GOT3 (cell line): ENCODE measurements around the gene XKR8.
"Not testable (repeated sequence)": the region's sequence is repeated elsewhere in the genome, so short reads cannot be mapped to it uniquely, and the experiment has no call there.

Experiments
- DNase-seq: peaks from one replicate; lab custom pipeline; 2025; ENCODE audit warnings: mixed read lengths; lab: John Stamatoyannopoulos, UW

Gene XKR8

DNA sequence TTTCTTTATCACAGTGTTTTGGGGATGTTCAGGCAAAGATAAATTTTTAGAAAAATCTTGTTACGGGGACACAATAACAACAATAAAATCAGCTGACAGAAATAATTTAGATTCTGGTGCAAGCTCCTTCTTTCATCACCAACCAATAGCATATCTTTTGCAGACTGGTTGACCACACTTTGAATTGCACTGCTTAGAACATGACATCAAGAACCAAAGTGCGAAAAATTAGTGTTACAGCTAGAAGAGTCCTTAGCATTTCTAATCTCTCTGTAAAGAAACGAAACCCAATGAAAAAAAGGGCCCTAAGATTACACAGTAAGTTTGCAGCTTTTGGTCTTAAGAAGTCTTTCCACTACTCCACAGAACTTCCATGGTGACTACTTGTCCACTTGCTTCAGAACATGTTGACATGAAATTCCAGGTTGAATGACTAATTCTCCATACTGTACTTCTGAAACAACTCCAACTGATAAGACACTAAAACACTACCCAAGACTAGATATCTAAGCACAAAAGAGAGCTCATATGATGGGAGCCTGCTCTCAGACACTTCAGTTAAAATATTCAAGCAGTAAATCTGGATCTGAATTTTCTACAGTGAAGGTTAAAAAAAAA lies 31.3 kb downstream of the XKR8 start:
- no peak for DNase-seq

DNA sequence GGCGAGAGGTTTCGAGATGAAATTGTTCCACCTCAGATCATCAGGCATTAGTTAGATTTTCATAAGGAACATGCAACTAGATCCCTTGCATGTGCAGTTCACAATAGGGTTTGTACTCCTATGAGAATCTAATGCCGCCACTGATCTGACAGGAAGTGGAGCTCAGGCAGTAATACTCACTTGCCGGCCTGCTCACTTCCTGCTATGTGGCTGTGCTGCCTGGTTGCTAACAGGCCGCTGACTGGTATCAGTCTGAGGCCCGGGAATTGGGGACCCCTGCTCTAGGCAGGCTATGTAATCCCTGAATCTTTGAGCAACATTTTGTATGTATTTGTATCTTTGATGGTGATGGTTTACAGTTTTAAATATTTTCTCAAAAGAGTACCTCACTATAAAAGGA lies 32.5 kb downstream of the XKR8 start:
- no peak for DNase-seq

DNA sequence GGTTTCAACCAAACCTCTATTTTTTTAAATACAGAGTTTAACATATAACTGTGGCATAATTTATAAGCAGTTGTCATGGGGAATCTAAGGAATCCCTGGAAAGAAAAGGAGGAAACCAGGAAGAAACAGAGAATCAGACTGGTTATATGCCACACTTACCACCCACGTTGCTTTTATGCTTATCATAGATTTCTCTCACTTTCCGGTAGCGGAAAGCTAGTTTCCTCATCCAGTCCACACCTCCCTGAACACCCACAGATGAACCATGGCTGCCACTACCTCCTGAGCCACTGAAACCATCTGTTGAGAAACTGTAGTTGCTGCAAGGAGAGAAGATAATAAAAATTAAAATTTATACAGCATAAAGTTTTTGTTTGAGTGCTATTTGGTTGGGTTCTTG lies 33.5 kb downstream of the XKR8 start:
- no peak for DNase-seq

DNA sequence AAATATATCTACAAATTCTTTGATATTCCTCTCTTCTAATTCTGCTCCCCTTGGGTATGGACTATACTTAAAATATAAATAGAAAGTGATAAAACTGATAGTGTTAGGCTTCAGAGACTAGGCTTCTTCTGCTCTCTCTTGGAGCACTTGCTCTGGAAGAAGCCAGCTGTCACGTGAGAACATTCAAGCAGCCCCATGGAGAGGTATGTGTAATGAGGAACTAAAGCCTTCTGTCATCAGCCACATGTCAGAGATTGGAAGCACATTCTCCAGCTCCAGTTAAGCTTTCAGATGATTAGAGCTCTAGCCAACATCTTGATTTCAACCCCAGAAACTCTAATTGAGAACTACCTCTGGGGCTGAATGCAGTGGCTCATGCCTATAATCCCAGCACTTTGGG lies 34.3 kb downstream of the XKR8 start:
- no peak for DNase-seq

DNA sequence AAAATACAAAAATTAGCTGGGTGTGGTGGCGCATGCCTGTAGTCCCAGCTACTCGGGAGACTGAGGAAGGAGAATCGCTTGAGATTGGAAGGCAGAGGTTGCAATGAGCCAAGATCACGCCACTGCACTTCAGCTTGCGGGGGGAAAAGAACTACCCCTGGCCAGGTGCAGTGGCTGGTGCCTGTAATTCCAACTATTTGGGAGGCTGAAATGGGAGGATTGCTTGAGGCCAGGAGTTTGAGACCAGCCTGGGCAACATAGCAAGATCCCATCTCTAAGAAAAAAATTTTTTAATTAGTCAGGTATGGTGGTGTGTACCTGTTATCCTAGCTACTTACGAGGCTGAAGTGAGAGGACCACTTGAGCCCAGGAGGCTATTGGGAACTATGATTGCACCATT lies 34.8 kb downstream of the XKR8 start:
- DNase-seq: not testable (repeated sequence)

DNA sequence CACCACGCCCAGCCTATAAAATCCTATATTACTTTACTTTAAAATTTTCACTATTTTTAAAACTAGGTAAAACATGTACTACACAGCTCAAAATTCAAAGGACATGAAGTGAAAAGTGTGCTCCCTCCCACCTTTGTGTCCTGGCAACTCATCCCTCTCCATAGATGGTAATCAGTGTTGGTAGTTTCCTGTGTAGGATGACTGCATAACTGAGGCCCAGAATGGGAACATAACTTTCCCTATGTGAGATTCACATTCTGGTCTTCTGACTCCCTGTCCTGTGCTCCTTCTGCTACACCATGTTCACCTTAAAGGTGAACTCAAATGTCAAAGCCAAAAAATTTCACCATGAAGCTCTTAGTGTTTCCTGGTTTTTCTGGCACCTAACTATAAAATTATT lies 39.3 kb downstream of the XKR8 start:
- no peak for DNase-seq

DNA sequence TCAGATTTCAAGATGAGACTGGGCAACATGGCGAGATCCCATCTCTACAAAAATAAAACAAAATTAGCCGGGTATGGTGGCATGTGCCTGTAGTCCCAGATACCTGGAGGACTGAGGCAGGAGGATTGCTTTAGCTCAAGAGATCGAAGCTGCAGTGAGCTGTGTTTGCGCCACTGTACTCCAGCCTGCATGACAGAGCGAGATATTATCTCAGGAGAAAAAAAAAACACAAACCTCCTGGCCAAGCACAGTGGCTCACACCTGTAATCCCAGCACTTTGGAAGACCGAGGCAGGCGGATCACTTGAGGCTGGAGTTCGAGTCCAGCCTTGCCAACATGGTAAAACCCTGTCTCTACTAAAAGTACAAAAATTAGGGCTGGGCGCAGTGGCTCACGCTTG lies 42.8 kb downstream of the XKR8 start:
- DNase-seq: no peak

DNA sequence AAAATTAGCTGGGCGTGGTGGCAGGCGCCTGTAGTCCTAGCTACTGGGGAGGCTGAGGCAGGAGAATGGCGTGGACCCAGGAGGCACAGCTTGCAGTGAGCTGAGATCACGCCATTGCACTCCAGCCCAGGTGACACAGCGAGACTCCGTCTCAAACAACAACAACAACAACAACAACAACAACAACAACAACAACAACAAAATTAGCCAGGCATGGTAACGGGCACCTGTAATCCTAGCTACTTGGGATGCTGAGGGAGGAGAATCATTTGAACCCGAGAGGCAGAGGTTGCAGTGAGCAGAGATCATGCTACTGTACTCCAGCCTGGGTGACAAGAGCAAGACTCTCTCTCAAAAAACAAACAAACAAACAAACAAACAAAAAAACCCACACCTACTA lies 43.3 kb downstream of the XKR8 start:
- DNase-seq: not testable (repeated sequence)

DNA sequence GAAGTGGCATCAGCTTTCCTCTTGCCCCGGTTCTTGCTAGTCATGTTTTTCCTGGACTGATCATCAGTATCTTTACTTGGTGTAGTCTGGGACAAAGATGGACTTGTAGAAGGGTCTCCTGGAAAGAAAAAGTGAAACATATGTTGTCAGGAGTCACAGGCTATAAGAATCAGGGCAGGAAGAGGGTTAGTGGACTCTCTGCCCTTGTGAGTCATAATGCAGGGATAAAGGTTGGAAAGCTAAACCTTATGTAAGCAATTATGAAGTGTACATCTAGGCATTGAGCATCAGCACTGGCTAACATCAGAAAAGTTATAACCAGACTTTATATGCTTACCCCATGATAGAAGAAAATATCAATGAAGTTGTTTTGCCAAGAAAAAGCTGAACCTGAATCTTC lies 51.2 kb downstream of the XKR8 start:
- DNase-seq: no peak
